ENCODE data around the gene FNIP1.

GRCh38 chr5:131749138-131749537 is 47.7 kb downstream of the FNIP1 start:
- TF ChIP-seq, protein P1, sequence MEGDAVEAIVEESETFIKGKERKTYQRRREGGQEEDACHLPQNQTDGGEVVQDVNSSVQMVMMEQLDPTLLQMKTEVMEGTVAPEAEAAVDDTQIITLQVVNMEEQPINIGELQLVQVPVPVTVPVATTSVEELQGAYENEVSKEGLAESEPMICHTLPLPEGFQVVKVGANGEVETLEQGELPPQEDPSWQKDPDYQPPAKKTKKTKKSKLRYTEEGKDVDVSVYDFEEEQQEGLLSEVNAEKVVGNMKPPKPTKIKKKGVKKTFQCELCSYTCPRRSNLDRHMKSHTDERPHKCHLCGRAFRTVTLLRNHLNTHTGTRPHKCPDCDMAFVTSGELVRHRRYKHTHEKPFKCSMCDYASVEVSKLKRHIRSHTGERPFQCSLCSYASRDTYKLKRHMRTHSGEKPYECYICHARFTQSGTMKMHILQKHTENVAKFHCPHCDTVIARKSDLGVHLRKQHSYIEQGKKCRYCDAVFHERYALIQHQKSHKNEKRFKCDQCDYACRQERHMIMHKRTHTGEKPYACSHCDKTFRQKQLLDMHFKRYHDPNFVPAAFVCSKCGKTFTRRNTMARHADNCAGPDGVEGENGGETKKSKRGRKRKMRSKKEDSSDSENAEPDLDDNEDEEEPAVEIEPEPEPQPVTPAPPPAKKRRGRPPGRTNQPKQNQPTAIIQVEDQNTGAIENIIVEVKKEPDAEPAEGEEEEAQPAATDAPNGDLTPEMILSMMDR (optimal IDR thresholded peaks at IDR 0.05 in 1 of 3, IDR thresholded peaks at IDR 0.05 in 1 of 3, conservative IDR thresholded peaks at IDR 0.05 in 1 of 3; ENCODE audit: extremely low read depth in 1 of 3, insufficient read depth in 2 of 3, low read length in 3 of 3), result no peak
- TF ChIP-seq EZH2 (IDR thresholded peaks at IDR 0.05; ENCODE audit: low read length), result no peak

Measured in keratinocyte (primary cell).